ENCODE measurements around the gene CXCL17.

- TF ChIP-seq, protein P1, sequence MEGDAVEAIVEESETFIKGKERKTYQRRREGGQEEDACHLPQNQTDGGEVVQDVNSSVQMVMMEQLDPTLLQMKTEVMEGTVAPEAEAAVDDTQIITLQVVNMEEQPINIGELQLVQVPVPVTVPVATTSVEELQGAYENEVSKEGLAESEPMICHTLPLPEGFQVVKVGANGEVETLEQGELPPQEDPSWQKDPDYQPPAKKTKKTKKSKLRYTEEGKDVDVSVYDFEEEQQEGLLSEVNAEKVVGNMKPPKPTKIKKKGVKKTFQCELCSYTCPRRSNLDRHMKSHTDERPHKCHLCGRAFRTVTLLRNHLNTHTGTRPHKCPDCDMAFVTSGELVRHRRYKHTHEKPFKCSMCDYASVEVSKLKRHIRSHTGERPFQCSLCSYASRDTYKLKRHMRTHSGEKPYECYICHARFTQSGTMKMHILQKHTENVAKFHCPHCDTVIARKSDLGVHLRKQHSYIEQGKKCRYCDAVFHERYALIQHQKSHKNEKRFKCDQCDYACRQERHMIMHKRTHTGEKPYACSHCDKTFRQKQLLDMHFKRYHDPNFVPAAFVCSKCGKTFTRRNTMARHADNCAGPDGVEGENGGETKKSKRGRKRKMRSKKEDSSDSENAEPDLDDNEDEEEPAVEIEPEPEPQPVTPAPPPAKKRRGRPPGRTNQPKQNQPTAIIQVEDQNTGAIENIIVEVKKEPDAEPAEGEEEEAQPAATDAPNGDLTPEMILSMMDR (IDR thresholded peaks at IDR 0.05; ENCODE audit: insufficient read depth, low read length): no peak
- TF ChIP-seq REST (IDR thresholded peaks at IDR 0.05; ENCODE audit: insufficient replicate concordance, low read depth): no peak
- TF ChIP-seq POLR2AphosphoS5 (IDR thresholded peaks at IDR 0.05; ENCODE audit: low read depth): no peak
- TF ChIP-seq GABPA (IDR thresholded peaks at IDR 0.05; ENCODE audit: low read depth): no peak
Observed at GRCh38 chr19:42400404-42400803, 42.3 kb downstream of the CXCL17 start.
